Activated B cell treated with CpG ODN at 0.5 μM for 24 hours (primary cell): ENCODE results near the gene SLC43A3. TPM values are rescaled to one million over a fixed set of nuclear protein-coding genes. Genes with fewer than 3 reads are reported as not detected.

ENCODE experiments used
- ATAC-seq: fragments of 200-7000 bp; cut with Tn5 transposase; one replicate; pipeline ENCODE4 v1.10.0; 2021; ENCODE audit warnings: low read depth, mild to moderate bottlenecking, moderate library complexity
- CTCF ChIA-PET: fragments of 350-600 bp; sonication (Branson Sonifier 250); formaldehyde crosslinking; loops from one replicate; lab custom pipeline; 2021; ENCODE audit warnings: antibody characterized with exemption; lab: Charles Lee
- POLR2A ChIA-PET: fragments of 350-600 bp; sonication (Branson Sonifier 250); formaldehyde crosslinking; loops from one replicate; lab custom pipeline; 2021; ENCODE audit warnings: antibody characterized with exemption; lab: Charles Lee
- DNase-seq: peaks from one replicate; pipeline ENCODE4 v3.0.0; 2022
- H3K27ac Mint-ChIP-seq: one replicate; pipeline ENCODE4 v1.8.0; 2020; ENCODE audit warnings: mixed read lengths
- H3K27me3 Mint-ChIP-seq: one replicate; pipeline ENCODE4 v1.8.0; 2021; ENCODE audit warnings: mixed read lengths
- H3K36me3 Mint-ChIP-seq: one replicate; pipeline ENCODE4 v1.8.0; 2021; ENCODE audit warnings: low read depth, mixed read lengths
- H3K4me1 Mint-ChIP-seq: one replicate; pipeline ENCODE4 v1.8.0; 2021; ENCODE audit warnings: mixed read lengths
- H3K4me3 Mint-ChIP-seq: one replicate; pipeline ENCODE4 v1.8.0; 2020; ENCODE audit warnings: mild to moderate bottlenecking, mixed read lengths
- H3K9me3 Mint-ChIP-seq: one replicate; pipeline ENCODE4 v1.8.0; 2020; ENCODE audit warnings: mixed read lengths
- intact Hi-C: fragments of 100-400 bp; cut with micrococcal nuclease; formaldehyde crosslinking; loops from one replicate; pipeline ENCODE4 v1.15.1; 2024
- total RNA-seq: library from RNA; stranded (reverse); gene quantifications from 2 replicates; pipeline ENCODE4 v1.2.3, GENCODE V29; 2022
- TF ChIP-seq, protein P1 (sequence below): fragments of 200-600 bp; IDR thresholded peaks from one replicate; pipeline ENCODE4 v1.8.0; 2022; ENCODE audit warnings: antibody characterized with exemption, mild to moderate bottlenecking

Gene SLC43A3
- total RNA-seq, 1 donor from 2014 or later = 237 TPM

GRCh38 chr11:57373146-57373545 lies 53.8 kb downstream of the SLC43A3 start:
- peaks cover 11% of the 10 kb centered on the region for H3K27me3 Mint-ChIP-seq
- no peaks in the 10 kb centered on the region for H3K4me1 Mint-ChIP-seq
- intact Hi-C loops = no loop called here
- no peaks in the 10 kb centered on the region for H3K9me3 Mint-ChIP-seq
- TF ChIP-seq, protein P1, sequence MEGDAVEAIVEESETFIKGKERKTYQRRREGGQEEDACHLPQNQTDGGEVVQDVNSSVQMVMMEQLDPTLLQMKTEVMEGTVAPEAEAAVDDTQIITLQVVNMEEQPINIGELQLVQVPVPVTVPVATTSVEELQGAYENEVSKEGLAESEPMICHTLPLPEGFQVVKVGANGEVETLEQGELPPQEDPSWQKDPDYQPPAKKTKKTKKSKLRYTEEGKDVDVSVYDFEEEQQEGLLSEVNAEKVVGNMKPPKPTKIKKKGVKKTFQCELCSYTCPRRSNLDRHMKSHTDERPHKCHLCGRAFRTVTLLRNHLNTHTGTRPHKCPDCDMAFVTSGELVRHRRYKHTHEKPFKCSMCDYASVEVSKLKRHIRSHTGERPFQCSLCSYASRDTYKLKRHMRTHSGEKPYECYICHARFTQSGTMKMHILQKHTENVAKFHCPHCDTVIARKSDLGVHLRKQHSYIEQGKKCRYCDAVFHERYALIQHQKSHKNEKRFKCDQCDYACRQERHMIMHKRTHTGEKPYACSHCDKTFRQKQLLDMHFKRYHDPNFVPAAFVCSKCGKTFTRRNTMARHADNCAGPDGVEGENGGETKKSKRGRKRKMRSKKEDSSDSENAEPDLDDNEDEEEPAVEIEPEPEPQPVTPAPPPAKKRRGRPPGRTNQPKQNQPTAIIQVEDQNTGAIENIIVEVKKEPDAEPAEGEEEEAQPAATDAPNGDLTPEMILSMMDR = no peak
- no peak overlapping the region for H3K4me3 Mint-ChIP-seq
- POLR2A ChIA-PET = interaction anchor here (1.1 kb wide), 1 partner anchor 26 kb away, joined by 3 read pairs; no protein-coding TSS in a partner anchor
- ATAC-seq (no peak), DNase-seq (no peak)
- no peaks in the 10 kb centered on the region for H3K36me3 Mint-ChIP-seq
- H3K27ac Mint-ChIP-seq = no peak overlapping the region
- CTCF ChIA-PET = no interaction called here

GRCh38 chr11:57370941-57371340 lies 56.0 kb downstream of the SLC43A3 start:
- Mint-ChIP-seq H3K36me3 (no peaks in the 10 kb centered on the region), H3K9me3 (no peaks in the 10 kb centered on the region), H3K27me3 (peaks cover 7% of the 10 kb centered on the region), H3K27ac (no peak overlapping the region), H3K4me3 (no peak overlapping the region), H3K4me1 (no peaks in the 10 kb centered on the region)
- TF ChIP-seq, protein P1 = no peak
- ChIA-PET POLR2A (interaction anchor here (0.6 kb wide), 1 partner anchor 147 kb away, joined by 5 read pairs; no protein-coding TSS in a partner anchor), CTCF (no interaction called here)
- intact Hi-C loops = no loop called here
- ATAC-seq (no peak), DNase-seq (no peak)

DNA sequence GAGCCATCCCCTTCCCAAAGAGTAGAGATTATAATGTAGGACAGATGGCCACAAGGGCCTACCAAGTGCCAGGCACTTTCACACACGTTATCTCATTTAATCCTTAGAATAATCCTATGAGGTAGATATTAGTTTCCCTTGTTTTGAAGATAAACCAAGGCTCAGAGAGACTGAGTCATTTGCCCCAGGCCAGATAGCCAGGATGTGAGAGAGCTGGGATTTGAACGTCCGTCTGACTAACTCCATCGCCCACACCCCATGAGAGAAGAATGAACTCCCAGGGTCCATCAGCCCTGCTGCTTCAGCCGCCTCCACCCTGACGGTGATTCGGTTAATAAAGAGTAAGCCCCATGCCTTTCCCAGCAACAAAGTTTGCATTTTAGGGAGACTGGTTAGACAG lies 56.7 kb downstream of the SLC43A3 start:
- intact Hi-C loops = no loop called here
- H3K36me3 Mint-ChIP-seq = no peaks in the 10 kb centered on the region
- no peak overlapping the region for H3K4me3 Mint-ChIP-seq
- TF ChIP-seq, protein P1 = no peak
- POLR2A ChIA-PET = no interaction called here
- no peak overlapping the region for H3K27ac Mint-ChIP-seq
- no peaks in the 10 kb centered on the region for H3K4me1 Mint-ChIP-seq
- DNase-seq (no peak), ATAC-seq (no peak)
- H3K9me3 Mint-ChIP-seq = no peaks in the 10 kb centered on the region
- CTCF ChIA-PET = no interaction called here
- H3K27me3 Mint-ChIP-seq = peaks cover 7% of the 10 kb centered on the region

- H3K9me3 Mint-ChIP-seq = no peaks in the 10 kb centered on the region
- H3K27ac Mint-ChIP-seq = no peak overlapping the region
- H3K27me3 Mint-ChIP-seq = peaks cover 12% of the 10 kb centered on the region
- CTCF ChIA-PET = no interaction called here
- POLR2A ChIA-PET = no interaction called here
- intact Hi-C loops = no loop called here
- ATAC-seq (no peak), DNase-seq (no peak)
- H3K4me3 Mint-ChIP-seq = no peak overlapping the region
- TF ChIP-seq, protein P1 = no peak
- no peaks in the 10 kb centered on the region for H3K4me1 Mint-ChIP-seq
- no peaks in the 10 kb centered on the region for H3K36me3 Mint-ChIP-seq
These were observed 58.1 kb downstream of the SLC43A3 start for GRCh38 chr11:57368845-57369232.

- ChIA-PET POLR2A (no interaction called here), CTCF (interaction anchor here (1.1 kb wide), 1 partner anchor 273 kb away, joined by 3 read pairs; no protein-coding TSS in a partner anchor)
- ATAC-seq = no peak
- Mint-ChIP-seq H3K4me3 (no peak overlapping the region), H3K9me3 (no peaks in the 10 kb centered on the region), H3K27ac (no peak overlapping the region), H3K4me1 (no peaks in the 10 kb centered on the region), H3K27me3 (peaks cover 12% of the 10 kb centered on the region), H3K36me3 (no peaks in the 10 kb centered on the region)
- DNase-seq = no peak
- intact Hi-C loops = no loop called here
- TF ChIP-seq, protein P1 = no peak
These were observed 58.6 kb downstream of the SLC43A3 start for GRCh38 chr11:57368106-57368844.
